GM23338 (cell line): Measurements from ENCODE around the gene FOXA2. TPM values are rescaled to one million over a fixed set of nuclear protein-coding genes. Genes with fewer than 3 reads are reported as not detected.

Experiments used
- ATAC-seq: fragments of 200-7000 bp; cut with Tn5 transposase; 3 replicates; pipeline ENCODE4 v1.9.1; 2020
- DNase-seq: peaks from one replicate; pipeline ENCODE4 v3.0.0-alpha.2; 2015; ENCODE audit warnings: low spot score
- H2AFZ ChIP-seq: fragments of 200-600 bp; sonication (generic); 2 replicates; pipeline ENCODE4 v1.8.0; 2016; ENCODE audit warnings: antibody characterized with exemption, mild to moderate bottlenecking, moderate library complexity
- H3F3A ChIP-seq: fragments of 200-600 bp; sonication (generic); replicated peaks from 2 replicates; pipeline ENCODE4 v1.8.0; 2017; ENCODE audit warnings: antibody characterized with exemption, mixed run types, low read depth
- H3K27ac ChIP-seq: fragments of 200-600 bp; sonication (generic); 2 replicates; pipeline ENCODE4 v1.6.1; 2016; ENCODE audit warnings: low read depth
- H3K27me3 ChIP-seq: fragments of 200-600 bp; sonication (generic); 2 replicates; pipeline ENCODE4 v1.8.0; 2016; ENCODE audit warnings: mild to moderate bottlenecking, mixed run types, moderate library complexity; ENCODE audit not compliant: insufficient read depth
- H3K36me3 ChIP-seq: fragments of 200-600 bp; sonication (generic); 2 replicates; pipeline ENCODE4 v1.8.0; 2016; ENCODE audit warnings: mild to moderate bottlenecking; ENCODE audit not compliant: insufficient read depth
- H3K4me1 ChIP-seq: fragments of 200-600 bp; sonication (generic); 2 replicates; pipeline ENCODE4 v1.8.0; 2016; ENCODE audit warnings: mild to moderate bottlenecking, moderate library complexity; ENCODE audit not compliant: insufficient read depth
- H3K4me2 ChIP-seq: fragments of 200-600 bp; sonication (generic); 2 replicates; pipeline ENCODE4 v1.7.1; 2017; ENCODE audit warnings: mixed run types
- H3K4me3 ChIP-seq: fragments of 200-600 bp; sonication (generic); 2 replicates; pipeline ENCODE4 v1.6.1; 2016; ENCODE audit warnings: mixed run types
- H3K79me2 ChIP-seq: fragments of 200-600 bp; sonication (generic); replicated peaks from 2 replicates; pipeline ENCODE4 v1.8.0; 2017; ENCODE audit warnings: mild to moderate bottlenecking; ENCODE audit not compliant: insufficient read depth
- H3K9me2 ChIP-seq: fragments of 200-600 bp; sonication (generic); 2 replicates; pipeline ENCODE4 v1.8.0; 2017; ENCODE audit not compliant: insufficient read depth
- H4K20me1 ChIP-seq: fragments of 200-600 bp; sonication (generic); replicated peaks from 2 replicates; pipeline ENCODE4 v1.8.0; 2017; ENCODE audit warnings: mild to moderate bottlenecking; ENCODE audit not compliant: insufficient read depth
- H3K27ac Mint-ChIP-seq: 2 replicates; pipeline ENCODE4 v1.8.0; 2020; ENCODE audit warnings: inconsistent platforms, mild to moderate bottlenecking, moderate library complexity, mixed read lengths
- H3K27me3 Mint-ChIP-seq: 3 replicates; pipeline ENCODE4 v1.8.0; 2022; ENCODE audit warnings: low read depth, mild to moderate bottlenecking, moderate library complexity, mixed read lengths, inconsistent platforms; ENCODE audit not compliant: insufficient read depth, poor library complexity
- H3K36me3 Mint-ChIP-seq: 3 replicates; pipeline ENCODE4 v1.8.0; 2021; ENCODE audit warnings: low read depth, mild to moderate bottlenecking, inconsistent platforms, moderate library complexity, mixed read lengths
- H3K4me1 Mint-ChIP-seq: 3 replicates; pipeline ENCODE4 v1.8.0; 2020; ENCODE audit warnings: mild to moderate bottlenecking, inconsistent platforms, mixed read lengths
- H3K4me3 Mint-ChIP-seq: 3 replicates; pipeline ENCODE4 v1.8.0; 2021; ENCODE audit warnings: moderate library complexity, mild to moderate bottlenecking, inconsistent platforms, mixed read lengths
- H3K9me3 Mint-ChIP-seq: 3 replicates; pipeline ENCODE4 v1.8.0; 2020; ENCODE audit warnings: moderate library complexity, mild to moderate bottlenecking, inconsistent platforms, mixed read lengths
- CREB1 ChIP-seq: fragments of 250-450 bp; sonication (Bioruptor Pico); IDR thresholded peaks from 2 replicates; pipeline ENCODE4 v1.5.0; 2020; ENCODE audit warnings: low read depth, mild to moderate bottlenecking, moderate library complexity
- ETS1 ChIP-seq: IDR thresholded peaks from 2 replicates; pipeline ENCODE4 v1.6.1; 2016; ENCODE audit warnings: antibody characterized with exemption
- EZH2 ChIP-seq: fragments of 200-600 bp; sonication (generic); IDR thresholded peaks from one replicate; pipeline ENCODE4 v1.8.0; 2017; ENCODE audit warnings: antibody characterized with exemption, mild to moderate bottlenecking, low read depth; ENCODE audit not compliant: unreplicated experiment
- EZH2phosphoT487 ChIP-seq: fragments of 200-600 bp; sonication (generic); IDR thresholded peaks from one replicate; pipeline ENCODE4 v1.8.1; 2018; ENCODE audit warnings: antibody characterized with exemption; ENCODE audit not compliant: unreplicated experiment
- JUNB ChIP-seq: IDR thresholded peaks from one replicate; pipeline ENCODE4 v1.6.1; 2016; ENCODE audit warnings: antibody characterized with exemption; ENCODE audit not compliant: unreplicated experiment
- NANOG ChIP-seq: IDR thresholded peaks from 2 replicates; pipeline ENCODE4 v1.6.1; 2016; ENCODE audit warnings: antibody characterized with exemption, borderline replicate concordance
- POLR2AphosphoS5 ChIP-seq: IDR thresholded peaks from 2 replicates; pipeline ENCODE4 v1.6.1; 2016; ENCODE audit warnings: antibody characterized with exemption, low read depth
- STAT1 ChIP-seq: IDR thresholded peaks from one replicate; pipeline ENCODE4 v1.6.1; 2016; ENCODE audit warnings: antibody characterized with exemption; ENCODE audit not compliant: unreplicated experiment
- ZNF114 ChIP-seq: fragments of 250-450 bp; sonication (Bioruptor Pico); IDR thresholded peaks from 2 replicates; pipeline ENCODE4 v1.5.0; 2020; ENCODE audit warnings: mild to moderate bottlenecking, moderate library complexity
- ZNF331 ChIP-seq: fragments of 250-450 bp; sonication (Bioruptor Pico); IDR thresholded peaks from 2 replicates; pipeline ENCODE4 v1.5.0; 2020; ENCODE audit warnings: low read depth, mild to moderate bottlenecking, moderate library complexity
- ZNF462 ChIP-seq: fragments of 250-450 bp; sonication (Bioruptor Pico); IDR thresholded peaks from 2 replicates; pipeline ENCODE4 v1.5.0; 2020; ENCODE audit warnings: mild to moderate bottlenecking, moderate library complexity
- polyA plus RNA-seq: library from polyadenylated mRNA; unstranded; fragments of >200 nt; fragmentation: Nextera tagmentation; extraction: Ambion mirVana; gene quantifications from 2 replicates; pipeline ENCODE4 v1.2.1, GENCODE V29; 2016
- total RNA-seq: library from RNA; depleted of rRNA; stranded (reverse); fragments of >200 nt; shearing (Covaris generic); gene quantifications from 2 replicates; pipeline ENCODE4 v1.2.3, GENCODE V29; 2014
- TF ChIP-seq, protein P1 (sequence below), 2 experiments: fragments of 200-600 bp in 1 of 2; sonication (generic) in 1 of 2; conservative IDR thresholded peaks; 2 replicates each; pipeline versions ENCODE4 v1.5.1 to v1.6.1; 2016 to 2017; ENCODE audit warnings: antibody characterized with exemption in 2 of 2, low read depth in 2 of 2, mild to moderate bottlenecking in 2 of 2, moderate library complexity in 1 of 2
- TF ChIP-seq, protein P2 (sequence below): IDR thresholded peaks from one replicate; pipeline ENCODE4 v1.6.1; 2018; ENCODE audit warnings: antibody characterized with exemption; ENCODE audit not compliant: unreplicated experiment

FOXA2 gene
- total and polyA plus RNA-seq, 2 experiments from 2014 or later = not detected

DNA sequence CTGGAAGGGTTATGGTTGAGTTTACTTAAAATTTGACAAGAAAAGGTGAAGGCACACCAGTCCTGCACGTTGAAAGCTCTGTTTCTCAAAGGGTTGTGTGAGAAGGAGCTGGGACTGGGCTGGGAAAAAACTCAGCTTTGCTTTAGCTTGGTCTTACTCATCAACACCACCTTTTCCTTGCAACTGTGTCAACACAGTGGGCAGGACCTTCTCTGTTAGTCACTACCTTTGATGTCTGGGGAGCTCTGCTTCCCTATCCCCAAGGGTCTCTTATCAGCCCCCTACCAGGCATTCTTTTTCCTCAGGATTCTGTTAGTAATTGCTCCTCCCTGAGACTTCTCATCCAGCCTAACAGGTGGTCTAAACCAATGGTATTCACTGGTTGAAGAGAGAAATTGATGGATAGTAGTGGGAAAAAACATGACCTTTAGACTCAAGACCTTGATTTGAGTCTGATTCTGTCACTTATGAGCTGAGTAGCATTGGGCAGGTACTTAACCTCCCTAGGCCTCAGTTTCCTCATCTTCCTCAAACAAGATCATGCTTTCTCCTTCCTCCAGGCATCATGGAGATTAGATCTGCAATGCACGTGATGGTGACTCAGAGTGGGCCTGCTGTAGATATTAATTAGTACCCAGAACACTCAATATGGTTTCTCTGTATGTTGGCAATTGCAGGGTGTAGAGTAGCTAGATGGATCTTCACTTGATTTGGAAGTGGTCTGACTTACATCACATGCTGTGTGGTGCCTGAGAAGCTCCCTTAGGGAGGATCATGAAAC lies 17.2 kb upstream of the FOXA2 start:
- peaks cover 14% of the 10 kb centered on the region for H3K4me1 Mint-ChIP-seq
- no peak overlapping the region for H3K4me2 ChIP-seq
- H3K27ac Mint-ChIP-seq = no peak overlapping the region
- H3K4me3 ChIP-seq = no peak overlapping the region
- TF ChIP-seq ETS1 (no peak), NANOG (no peak), EZH2 (no peak), STAT1 (no peak), ZNF114 (no peak), EZH2phosphoT487 (no peak), ZNF462 (no peak), CREB1 (CRISPR knock-in tag) (no peak), JUNB (no peak), ZNF331 (CRISPR knock-in tag) (no peak), POLR2AphosphoS5 (no peak)
- TF ChIP-seq, protein P1, sequence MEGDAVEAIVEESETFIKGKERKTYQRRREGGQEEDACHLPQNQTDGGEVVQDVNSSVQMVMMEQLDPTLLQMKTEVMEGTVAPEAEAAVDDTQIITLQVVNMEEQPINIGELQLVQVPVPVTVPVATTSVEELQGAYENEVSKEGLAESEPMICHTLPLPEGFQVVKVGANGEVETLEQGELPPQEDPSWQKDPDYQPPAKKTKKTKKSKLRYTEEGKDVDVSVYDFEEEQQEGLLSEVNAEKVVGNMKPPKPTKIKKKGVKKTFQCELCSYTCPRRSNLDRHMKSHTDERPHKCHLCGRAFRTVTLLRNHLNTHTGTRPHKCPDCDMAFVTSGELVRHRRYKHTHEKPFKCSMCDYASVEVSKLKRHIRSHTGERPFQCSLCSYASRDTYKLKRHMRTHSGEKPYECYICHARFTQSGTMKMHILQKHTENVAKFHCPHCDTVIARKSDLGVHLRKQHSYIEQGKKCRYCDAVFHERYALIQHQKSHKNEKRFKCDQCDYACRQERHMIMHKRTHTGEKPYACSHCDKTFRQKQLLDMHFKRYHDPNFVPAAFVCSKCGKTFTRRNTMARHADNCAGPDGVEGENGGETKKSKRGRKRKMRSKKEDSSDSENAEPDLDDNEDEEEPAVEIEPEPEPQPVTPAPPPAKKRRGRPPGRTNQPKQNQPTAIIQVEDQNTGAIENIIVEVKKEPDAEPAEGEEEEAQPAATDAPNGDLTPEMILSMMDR (conservative IDR thresholded peaks at IDR 0.05; ENCODE audit: low read depth in 2 of 2) = no peak
- TF ChIP-seq, protein P2, sequence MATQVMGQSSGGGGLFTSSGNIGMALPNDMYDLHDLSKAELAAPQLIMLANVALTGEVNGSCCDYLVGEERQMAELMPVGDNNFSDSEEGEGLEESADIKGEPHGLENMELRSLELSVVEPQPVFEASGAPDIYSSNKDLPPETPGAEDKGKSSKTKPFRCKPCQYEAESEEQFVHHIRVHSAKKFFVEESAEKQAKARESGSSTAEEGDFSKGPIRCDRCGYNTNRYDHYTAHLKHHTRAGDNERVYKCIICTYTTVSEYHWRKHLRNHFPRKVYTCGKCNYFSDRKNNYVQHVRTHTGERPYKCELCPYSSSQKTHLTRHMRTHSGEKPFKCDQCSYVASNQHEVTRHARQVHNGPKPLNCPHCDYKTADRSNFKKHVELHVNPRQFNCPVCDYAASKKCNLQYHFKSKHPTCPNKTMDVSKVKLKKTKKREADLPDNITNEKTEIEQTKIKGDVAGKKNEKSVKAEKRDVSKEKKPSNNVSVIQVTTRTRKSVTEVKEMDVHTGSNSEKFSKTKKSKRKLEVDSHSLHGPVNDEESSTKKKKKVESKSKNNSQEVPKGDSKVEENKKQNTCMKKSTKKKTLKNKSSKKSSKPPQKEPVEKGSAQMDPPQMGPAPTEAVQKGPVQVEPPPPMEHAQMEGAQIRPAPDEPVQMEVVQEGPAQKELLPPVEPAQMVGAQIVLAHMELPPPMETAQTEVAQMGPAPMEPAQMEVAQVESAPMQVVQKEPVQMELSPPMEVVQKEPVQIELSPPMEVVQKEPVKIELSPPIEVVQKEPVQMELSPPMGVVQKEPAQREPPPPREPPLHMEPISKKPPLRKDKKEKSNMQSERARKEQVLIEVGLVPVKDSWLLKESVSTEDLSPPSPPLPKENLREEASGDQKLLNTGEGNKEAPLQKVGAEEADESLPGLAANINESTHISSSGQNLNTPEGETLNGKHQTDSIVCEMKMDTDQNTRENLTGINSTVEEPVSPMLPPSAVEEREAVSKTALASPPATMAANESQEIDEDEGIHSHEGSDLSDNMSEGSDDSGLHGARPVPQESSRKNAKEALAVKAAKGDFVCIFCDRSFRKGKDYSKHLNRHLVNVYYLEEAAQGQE = no peak
- H4K20me1 ChIP-seq = no peaks in the 10 kb centered on the region
- DNase-seq (no peak), ATAC-seq (no peak)
- no peaks in the 10 kb centered on the region for H3K27me3 ChIP-seq
- no peak overlapping the region for H2AFZ ChIP-seq
- H3K9me3 Mint-ChIP-seq = no peaks in the 10 kb centered on the region; the same call in 2 of the 3 replicates
- H3K27me3 Mint-ChIP-seq = peaks cover 13% of the 10 kb centered on the region
- no peaks in the 10 kb centered on the region for H3F3A ChIP-seq
- H3K9me2 ChIP-seq = peaks cover 10% of the 10 kb centered on the region; the same call in 1 of the 2 replicates
- H3K79me2 ChIP-seq = no peaks in the 10 kb centered on the region
- no peak overlapping the region for H3K27ac ChIP-seq
- H3K36me3 ChIP-seq = no peaks in the 10 kb centered on the region
- no peaks in the 10 kb centered on the region; the same call in 1 of the 2 replicates for H3K4me1 ChIP-seq
- H3K36me3 Mint-ChIP-seq = no peaks in the 10 kb centered on the region
- no peak overlapping the region for H3K4me3 Mint-ChIP-seq
